MCF 10A (cell line): ENCODE data around the gene ASIC5. TPM values are rescaled to one million over a fixed set of nuclear protein-coding genes. Genes with fewer than 3 reads are reported as not detected.

Source experiments
- BruUV-seq: library from RNA; stranded (reverse); fragments of 400-500 nt; replicated peaks from 2 replicates; lab custom pipeline; 2021; lab: Mats Ljungman, UMichigan
- CTCF ChIA-PET: fragments of 300-600 bp; sonication (Branson Sonifier 250); formaldehyde crosslinking; extraction: SDS; loops from one replicate; lab custom pipeline; 2021; ENCODE audit warnings: antibody characterized with exemption, inconsistent platforms; lab: Yijun Ruan, JAX
- POLR2A ChIA-PET: fragments of 300-600, 350-650 bp; sonication (Branson Sonifier 250); formaldehyde crosslinking; extraction: SDS; loops from one replicate; lab custom pipeline; 2020; ENCODE audit warnings: antibody characterized with exemption, inconsistent platforms; lab: Yijun Ruan, JAX
- DNase-seq: peaks from one replicate; pipeline ENCODE4 v3.0.0-alpha.2; 2018; ENCODE audit not compliant: unreplicated experiment
- H3K27ac Mint-ChIP-seq: one replicate; pipeline ENCODE4 v1.8.0; 2022; ENCODE audit warnings: mild to moderate bottlenecking, low read depth, mixed read lengths; ENCODE audit not compliant: unreplicated experiment
- H3K27me3 Mint-ChIP-seq: one replicate; pipeline ENCODE4 v1.8.0; 2022; ENCODE audit warnings: mixed read lengths; ENCODE audit not compliant: insufficient read depth, unreplicated experiment
- H3K36me3 Mint-ChIP-seq: one replicate; pipeline ENCODE4 v1.8.0; 2022; ENCODE audit warnings: mild to moderate bottlenecking, moderate library complexity, mixed read lengths; ENCODE audit not compliant: insufficient read depth, unreplicated experiment
- H3K4me1 Mint-ChIP-seq: one replicate; pipeline ENCODE4 v1.8.0; 2022; ENCODE audit warnings: mixed read lengths; ENCODE audit not compliant: insufficient read depth, unreplicated experiment
- H3K4me3 Mint-ChIP-seq: one replicate; pipeline ENCODE4 v1.8.0; 2022; ENCODE audit warnings: mild to moderate bottlenecking, moderate library complexity, mixed read lengths; ENCODE audit not compliant: unreplicated experiment
- H3K9me3 Mint-ChIP-seq: one replicate; pipeline ENCODE4 v1.8.0; 2022; ENCODE audit warnings: mixed read lengths; ENCODE audit not compliant: unreplicated experiment
- intact Hi-C: fragments of 100-400 bp; cut with micrococcal nuclease; formaldehyde crosslinking; loops from 2 replicates; pipeline ENCODE4 v1.14.1; 2022
- total RNA-seq: library from RNA; stranded (reverse); gene quantifications from 2 replicates; pipeline ENCODE4 v1.2.3, GENCODE V29; 2022
- TF ChIP-seq, protein P1 (sequence below): fragments of 200-600 bp; IDR thresholded peaks from one replicate; pipeline ENCODE4 v1.8.0; 2022; ENCODE audit warnings: antibody characterized with exemption, mild to moderate bottlenecking; ENCODE audit not compliant: unreplicated experiment

ASIC5 gene
- total RNA-seq, 1 experiment from 2014 or later: not detected

DNA sequence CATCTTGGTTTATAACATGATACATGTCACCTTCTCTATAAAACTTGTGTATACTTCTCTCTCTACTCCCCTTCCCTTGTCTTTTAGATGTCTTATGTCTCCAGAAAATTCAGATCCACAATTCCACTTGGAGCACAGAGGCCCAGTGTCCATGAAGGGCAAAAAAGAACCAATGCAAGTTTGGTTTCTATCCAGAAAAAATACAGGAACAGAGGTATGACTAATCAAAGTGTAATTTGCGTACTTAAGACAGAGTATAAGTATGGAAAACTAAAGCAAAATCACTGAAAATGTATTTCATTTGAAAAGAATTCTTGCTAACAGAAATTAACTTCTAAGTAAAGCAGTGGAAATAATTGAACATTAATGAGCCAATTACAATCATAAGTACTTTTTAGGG is 61.1 kb downstream of the ASIC5 start:
- TF ChIP-seq, protein P1, sequence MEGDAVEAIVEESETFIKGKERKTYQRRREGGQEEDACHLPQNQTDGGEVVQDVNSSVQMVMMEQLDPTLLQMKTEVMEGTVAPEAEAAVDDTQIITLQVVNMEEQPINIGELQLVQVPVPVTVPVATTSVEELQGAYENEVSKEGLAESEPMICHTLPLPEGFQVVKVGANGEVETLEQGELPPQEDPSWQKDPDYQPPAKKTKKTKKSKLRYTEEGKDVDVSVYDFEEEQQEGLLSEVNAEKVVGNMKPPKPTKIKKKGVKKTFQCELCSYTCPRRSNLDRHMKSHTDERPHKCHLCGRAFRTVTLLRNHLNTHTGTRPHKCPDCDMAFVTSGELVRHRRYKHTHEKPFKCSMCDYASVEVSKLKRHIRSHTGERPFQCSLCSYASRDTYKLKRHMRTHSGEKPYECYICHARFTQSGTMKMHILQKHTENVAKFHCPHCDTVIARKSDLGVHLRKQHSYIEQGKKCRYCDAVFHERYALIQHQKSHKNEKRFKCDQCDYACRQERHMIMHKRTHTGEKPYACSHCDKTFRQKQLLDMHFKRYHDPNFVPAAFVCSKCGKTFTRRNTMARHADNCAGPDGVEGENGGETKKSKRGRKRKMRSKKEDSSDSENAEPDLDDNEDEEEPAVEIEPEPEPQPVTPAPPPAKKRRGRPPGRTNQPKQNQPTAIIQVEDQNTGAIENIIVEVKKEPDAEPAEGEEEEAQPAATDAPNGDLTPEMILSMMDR: no peak
- ChIA-PET CTCF (no interaction called here), POLR2A (interaction anchor here (0.6 kb wide), 1 partner anchor 40 kb away, joined by 4 read pairs; no protein-coding TSS in a partner anchor)
- BruUV-seq: no TSS peak
- Mint-ChIP-seq H3K9me3 (no peaks in the 10 kb centered on the region), H3K4me3 (no peak overlapping the region), H3K4me1 (peaks cover 12% of the 10 kb centered on the region), H3K27ac (peak overlapping the region; percentile 59), H3K27me3 (no peaks in the 10 kb centered on the region), H3K36me3 (no peaks in the 10 kb centered on the region)
- peak; percentile 30 for DNase-seq
- intact Hi-C loops: no loop called here

GRCh38 chr4:155802190-155802959 is 63.7 kb downstream of the ASIC5 start:
- ChIA-PET CTCF (interaction anchor here (1.8 kb wide), 1 partner anchor 15 kb away, joined by 5 read pairs; no protein-coding TSS in a partner anchor), POLR2A (no interaction called here)
- Mint-ChIP-seq H3K27ac (no peak overlapping the region), H3K4me3 (no peak overlapping the region), H3K27me3 (no peaks in the 10 kb centered on the region), H3K4me1 (peaks cover 12% of the 10 kb centered on the region), H3K36me3 (no peaks in the 10 kb centered on the region), H3K9me3 (no peaks in the 10 kb centered on the region)
- TF ChIP-seq, protein P1: no peak
- BruUV-seq: no TSS peak
- no peak for DNase-seq
- intact Hi-C loops: no loop called here

- no peak overlapping the region for H3K27ac Mint-ChIP-seq
- ChIA-PET CTCF (interaction anchor here (0.6 to 1.8 kb wide), 7 partner anchors 9 to 358 kb away, joined by 3 to 5 read pairs (median 3); partner anchors contain the start of genes CTSO and TDO2), POLR2A (interaction anchor here (0.6 kb wide), 1 partner anchor 823 kb away, joined by 3 read pairs; no protein-coding TSS in a partner anchor)
- no peaks in the 10 kb centered on the region for H3K27me3 Mint-ChIP-seq
- H3K9me3 Mint-ChIP-seq: no peaks in the 10 kb centered on the region
- DNase-seq: no peak
- intact Hi-C loops: no loop called here
- no TSS peak for BruUV-seq
- TF ChIP-seq, protein P1: no peak
- no peak overlapping the region for H3K4me3 Mint-ChIP-seq
- no peaks in the 10 kb centered on the region for H3K36me3 Mint-ChIP-seq
- peaks cover 12% of the 10 kb centered on the region for H3K4me1 Mint-ChIP-seq
Measured at GRCh38 chr4:155800685-155801343, 65.3 kb downstream of the ASIC5 start.

DNA sequence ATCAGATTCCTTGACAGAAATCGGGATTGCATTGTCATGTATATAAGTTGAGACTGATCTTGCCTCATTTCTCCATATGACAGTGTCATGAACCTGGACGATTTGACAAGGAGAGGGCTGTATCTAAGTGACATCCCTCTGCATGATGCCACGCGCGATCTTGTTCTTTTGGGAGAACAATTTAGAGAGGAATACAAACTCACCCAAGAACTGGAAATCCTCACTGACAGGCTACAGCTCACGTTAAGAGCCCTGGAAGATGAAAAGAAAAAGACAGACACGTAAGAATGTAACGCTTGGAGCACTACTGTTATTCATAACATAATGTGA is 66.3 kb downstream of the ASIC5 start:
- no peaks in the 10 kb centered on the region for H3K27me3 Mint-ChIP-seq
- TF ChIP-seq, protein P1: no peak
- peaks cover 3% of the 10 kb centered on the region for H3K4me1 Mint-ChIP-seq

More for the DNA sequence above, 66.3 kb downstream of the ASIC5 start:
- no peak overlapping the region for H3K27ac Mint-ChIP-seq
- H3K36me3 Mint-ChIP-seq: no peaks in the 10 kb centered on the region
- BruUV-seq: no TSS peak
- DNase-seq: no peak
- intact Hi-C loops: no loop called here
- CTCF ChIA-PET: interaction anchor here (1.3 kb wide), 1 partner anchor 154 kb away, joined by 3 read pairs; the partner anchor contains the start of gene CTSO
- no peaks in the 10 kb centered on the region for H3K9me3 Mint-ChIP-seq
- POLR2A ChIA-PET: no interaction called here
- H3K4me3 Mint-ChIP-seq: no peak overlapping the region
